ENCODE data around the gene ZNF423.

The ZNF423 gene

GRCh38 chr16:49637511-49637910, 218.4 kb downstream of the ZNF423 start:
- DNase-seq: no peak

- DNase-seq: no peak
Measured at GRCh38 chr16:49636608-49637007, 219.3 kb downstream of the ZNF423 start.

GRCh38 chr16:49635591-49636581, 220.0 kb downstream of the ZNF423 start:
- DNase-seq: no peak

- no peak for DNase-seq
Measured at GRCh38 chr16:49635009-49635350, 220.9 kb downstream of the ZNF423 start.

GRCh38 chr16:49634235-49635008, 221.5 kb downstream of the ZNF423 start:
- DNase-seq: no peak

GRCh38 chr16:49632795-49633184, 223.1 kb downstream of the ZNF423 start:
- DNase-seq: no peak

- DNase-seq: no peak
Measured at GRCh38 chr16:49632086-49632794, 223.7 kb downstream of the ZNF423 start.

GRCh38 chr16:49631187-49632041, 224.5 kb downstream of the ZNF423 start:
- no peak for DNase-seq

- DNase-seq: no peak
Measured at GRCh38 chr16:49630783-49631182, 225.1 kb downstream of the ZNF423 start.

- no peak for DNase-seq
Measured at GRCh38 chr16:49629851-49630250, 226.1 kb downstream of the ZNF423 start.

- DNase-seq: no peak
Measured at GRCh38 chr16:49628148-49628547, 227.8 kb downstream of the ZNF423 start.

- no peak for DNase-seq
Measured at GRCh38 chr16:49625311-49626065, 230.4 kb downstream of the ZNF423 start.

GRCh38 chr16:49623501-49624266, 232.2 kb downstream of the ZNF423 start:
- no peak for DNase-seq

GRCh38 chr16:49622421-49623402, 233.2 kb downstream of the ZNF423 start:
- DNase-seq: no peak

- DNase-seq: no peak
Measured at GRCh38 chr16:49622084-49622390, 233.9 kb downstream of the ZNF423 start.

- DNase-seq: no peak
Measured at GRCh38 chr16:49621241-49622083, 234.4 kb downstream of the ZNF423 start.

GRCh38 chr16:49620869-49621240, 235.1 kb downstream of the ZNF423 start:
- DNase-seq: no peak

- DNase-seq: peak; percentile 25
Measured at GRCh38 chr16:49620158-49620868, 235.6 kb downstream of the ZNF423 start.
